Daoy (cell line): ENCODE data around the gene NTF4. TPM values are rescaled to one million over a fixed set of nuclear protein-coding genes. Genes with fewer than 3 reads are reported as not detected.

ENCODE experiments used
- DNase-seq: peaks from one replicate; pipeline ENCODE4 v3.0.0-alpha.2; 2015; ENCODE audit warnings: low read depth
- total RNA-seq: library from RNA; depleted of rRNA; stranded (reverse); fragments of >200 nt; shearing (Covaris generic); gene quantifications from 2 replicates; pipeline ENCODE4 v1.2.3, GENCODE V29; 2014; rRNA removed

NTF4 gene
- total RNA-seq, 1 experiment from 2014 or later, result not detected

DNA sequence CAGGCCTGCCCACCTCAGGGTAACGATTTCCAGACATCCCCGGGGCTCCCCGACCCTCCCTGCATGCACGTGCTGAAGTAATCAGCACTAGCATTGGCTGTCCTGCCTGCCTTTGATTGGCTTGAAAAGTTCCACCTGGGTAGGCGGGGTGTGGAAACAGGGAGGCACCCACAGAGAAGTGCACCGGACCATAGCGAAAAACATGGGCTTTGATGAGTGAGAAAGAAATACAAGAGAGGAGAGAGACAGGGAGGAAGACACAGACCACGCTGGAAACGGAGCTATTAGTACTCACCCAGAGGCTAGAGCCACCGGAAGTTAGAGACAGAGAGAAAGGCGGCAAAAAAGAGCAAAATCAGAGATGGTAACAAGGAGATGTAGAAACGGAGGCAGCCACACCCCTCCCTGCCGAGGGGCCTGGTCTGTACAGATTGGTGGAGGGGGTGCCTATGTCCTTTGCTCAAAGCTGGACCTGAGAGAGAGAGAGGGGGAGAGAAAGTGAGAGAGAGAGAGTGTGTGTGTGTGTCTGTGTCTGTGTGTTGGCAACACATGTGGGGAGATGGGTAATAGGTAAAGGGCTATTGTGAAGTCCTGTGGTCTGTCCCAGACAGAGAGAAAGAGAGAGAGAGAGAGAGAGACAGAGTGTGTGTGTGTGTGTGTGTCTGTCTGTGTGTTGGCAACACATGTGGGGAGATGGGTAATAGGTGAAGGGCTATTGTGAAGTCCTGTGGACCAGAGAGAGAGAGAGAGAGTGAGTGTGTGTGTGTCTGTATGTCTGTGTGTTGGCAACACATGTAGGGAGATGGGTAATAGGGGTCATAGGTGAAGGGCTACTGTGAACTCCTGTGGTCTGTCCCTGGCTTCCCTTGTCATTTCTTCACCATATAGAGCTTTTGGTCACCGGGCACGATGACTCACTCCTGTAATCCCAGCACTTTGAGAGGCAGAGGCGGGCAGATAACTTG is 43.4 kb downstream of the NTF4 start:
- DNase-seq, result peak; percentile 76

GRCh38 chr19:49020342-49020741 is 44.3 kb downstream of the NTF4 start:
- no peak for DNase-seq

DNA sequence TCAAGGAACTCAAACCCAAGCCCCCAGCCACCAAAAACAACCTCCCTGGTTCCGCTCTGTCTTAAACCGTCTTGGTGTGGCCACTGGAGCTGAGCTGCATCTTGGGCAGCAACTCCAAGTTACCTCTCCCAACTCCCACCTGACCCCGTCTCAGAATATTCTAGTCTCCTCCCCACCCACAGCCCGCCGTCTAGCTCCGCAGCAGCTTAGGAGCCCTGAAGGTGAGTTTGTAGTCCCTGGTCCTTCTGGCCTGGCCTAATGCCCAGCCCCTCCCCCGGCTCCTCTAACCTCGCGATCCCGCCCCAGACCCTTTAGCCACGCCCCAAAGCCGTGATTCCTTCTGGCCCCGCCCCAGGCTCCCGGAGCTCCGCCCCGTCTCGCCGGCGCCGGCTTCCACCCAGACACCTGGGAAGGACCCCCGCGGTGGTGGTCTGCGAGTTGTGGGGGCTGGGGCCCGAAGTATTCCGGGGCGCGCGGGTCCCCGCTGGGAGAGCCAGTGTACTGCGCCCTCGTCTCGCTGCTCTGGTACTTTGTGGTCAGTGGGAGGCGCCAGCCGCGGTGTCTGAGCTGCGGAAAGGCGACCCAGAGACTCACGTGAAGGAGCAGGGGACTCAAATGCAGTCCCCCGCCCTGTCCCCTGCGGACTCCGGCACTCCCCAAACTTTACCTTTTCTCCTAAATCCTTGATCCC is 45.2 kb downstream of the NTF4 start:
- peak; percentile 90 for DNase-seq

DNA sequence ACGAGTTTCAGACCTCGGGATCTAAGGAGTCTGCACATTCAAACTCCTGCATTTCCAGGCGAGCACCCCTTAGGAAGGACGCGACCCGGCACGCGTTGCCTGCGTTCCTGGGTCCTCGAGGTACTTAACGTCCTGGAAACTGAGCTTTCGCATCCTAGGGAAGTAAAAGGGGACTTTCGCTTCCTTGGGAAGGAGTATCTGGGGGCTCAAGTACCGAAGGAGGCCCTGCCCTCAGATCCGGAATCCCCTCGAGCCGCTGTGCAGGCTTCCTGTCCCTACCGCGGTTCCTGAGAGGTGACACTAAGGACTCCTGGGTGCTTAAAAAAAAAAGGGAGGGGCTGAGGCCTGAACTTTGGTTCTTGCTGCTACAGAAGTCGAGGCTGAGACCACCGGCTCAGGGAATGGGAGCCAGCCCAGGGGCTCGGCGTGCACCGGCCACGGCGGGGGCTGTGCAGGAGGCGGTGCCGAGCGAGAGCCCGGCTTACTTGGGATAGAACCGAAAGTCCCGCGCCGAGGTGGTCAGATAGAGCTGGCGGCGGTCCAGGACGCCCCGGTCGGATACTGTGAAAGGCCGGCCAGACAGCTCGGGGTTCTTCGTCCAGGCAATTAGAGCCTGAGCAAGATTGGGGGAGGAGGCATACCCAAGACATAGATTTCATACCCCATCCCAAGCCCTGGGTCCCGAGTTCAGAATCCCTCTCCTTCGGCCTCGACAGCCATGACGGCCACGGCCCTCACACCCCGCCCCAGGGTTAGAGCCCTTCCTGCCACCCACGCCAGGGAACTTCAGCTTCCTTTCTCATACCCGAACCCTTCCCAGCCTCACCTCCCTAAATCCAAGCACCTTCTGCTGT is 46.0 kb downstream of the NTF4 start:
- peak; percentile 48 for DNase-seq

- peak; percentile 85 for DNase-seq
These were observed 46.8 kb downstream of the NTF4 start for GRCh38 chr19:49017666-49018351.

- no peak for DNase-seq
These were observed 47.5 kb downstream of the NTF4 start, which contains the start of gene LHB for GRCh38 chr19:49017041-49017665. Gene LHB, minus strand, starts transcription at chr19:49017091. Its CDS starts 10 bp downstream, at chr19:49017081.

- DNase-seq, result no peak
These were observed 48.4 kb downstream of the NTF4 start for GRCh38 chr19:49016067-49016839.

GRCh38 chr19:49014870-49015255 is 49.8 kb downstream of the NTF4 start:
- DNase-seq, result no peak

DNA sequence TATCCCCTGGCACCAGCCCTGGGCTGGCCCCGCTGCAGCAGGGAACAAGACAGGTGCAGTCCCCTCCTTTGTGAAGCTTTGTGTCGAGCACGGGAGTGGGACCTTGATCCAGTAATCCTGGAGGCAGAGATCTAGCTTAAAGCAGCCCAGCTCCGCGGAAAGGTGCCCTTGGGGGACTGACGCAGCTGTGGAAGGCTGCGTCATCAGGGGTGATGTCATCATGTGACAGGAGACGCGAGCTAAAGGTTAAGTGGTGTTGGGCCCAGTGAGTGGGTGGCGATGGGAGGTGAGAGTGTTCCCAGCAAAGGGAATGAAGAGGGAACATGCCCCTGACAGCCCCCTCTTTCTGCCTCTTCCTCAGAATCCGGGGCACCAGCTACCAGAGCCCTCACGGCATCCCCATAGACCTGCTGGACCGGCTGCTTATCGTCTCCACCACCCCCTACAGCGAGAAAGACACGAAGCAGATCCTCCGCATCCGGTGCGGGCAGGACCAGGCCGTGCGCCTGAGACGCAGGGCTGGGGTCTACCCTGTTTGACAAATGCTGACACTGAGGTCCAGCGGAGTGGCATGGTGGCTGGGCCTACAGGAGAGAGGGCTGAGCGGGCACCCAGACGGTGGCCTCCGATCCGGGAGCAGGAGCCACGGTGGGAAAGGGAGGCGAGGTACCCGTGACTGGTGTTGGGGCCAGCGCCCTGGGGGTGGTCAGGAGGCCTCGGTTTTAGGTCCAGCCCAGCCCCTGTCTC is 50.3 kb downstream of the NTF4 start:
- DNase-seq, result no peak

GRCh38 chr19:49011194-49011593 is 53.4 kb downstream of the NTF4 start:
- no peak for DNase-seq

Other genes with a start within 250 kb of the NTF4 start
- 0.69 TPM in 1 of 2 replicates, not detected in the other for gene HSD17B14, start 228.3 kb downstream of the NTF4 start, total RNA-seq
- gene PLEKHA4, start 196.2 kb downstream of the NTF4 start, total RNA-seq, result 2.1 and 4.5 TPM in 2 replicates
- 50.7 and 56.2 TPM in 2 replicates for gene PPP1R15A, start 192.4 kb downstream of the NTF4 start, total RNA-seq
- not detected in 2 replicates for gene TULP2, start 166.1 kb downstream of the NTF4 start, total RNA-seq
- 105 and 106 TPM in 2 replicates for gene NUCB1, start 164.5 kb downstream of the NTF4 start, total RNA-seq
- not detected in 2 replicates for gene DHDH, start 131.1 kb downstream of the NTF4 start, total RNA-seq
- 43.7 and 54.2 TPM in 2 replicates for gene BAX, start 109.9 kb downstream of the NTF4 start, total RNA-seq
- 754 and 855 TPM in 2 replicates for gene FTL, start 99.5 kb downstream of the NTF4 start, total RNA-seq
- gene GYS1, start 71.5 kb downstream of the NTF4 start, total RNA-seq, result 19.2 and 36.8 TPM in 2 replicates
- gene RUVBL2, start 70.9 kb downstream of the NTF4 start, total RNA-seq, result 550 and 590 TPM in 2 replicates
- gene LHB, start 47.7 kb downstream of the NTF4 start, total RNA-seq, result 0.60 and 4.0 TPM in 2 replicates
- 5.3 and 11.9 TPM in 2 replicates for gene CGB3, start 40.5 kb downstream of the NTF4 start, total RNA-seq
- gene CGB2, start 32.9 kb downstream of the NTF4 start, total RNA-seq, result 2.2 TPM in 1 of 2 replicates, not detected in the other
- gene CGB1, start 27.9 kb downstream of the NTF4 start, total RNA-seq, result not detected in 2 replicates
- gene CGB5, start 21.0 kb downstream of the NTF4 start, total RNA-seq, result 22.0 and 35.7 TPM in 2 replicates
- 27.8 and 31.4 TPM in 2 replicates for gene CGB8, start 15.7 kb downstream of the NTF4 start, total RNA-seq
- 4.3 and 6.8 TPM in 2 replicates for gene CGB7, start 7.1 kb downstream of the NTF4 start, total RNA-seq
- not detected in 2 replicates for gene KCNA7, start 7.9 kb upstream of the NTF4 start, total RNA-seq
- gene SNRNP70, start 20.6 kb upstream of the NTF4 start, total RNA-seq, result 179 and 191 TPM in 2 replicates
- 6.7 and 7.2 TPM in 2 replicates for gene LIN7B, start 49.6 kb upstream of the NTF4 start, total RNA-seq
- 2.3 and 2.6 TPM in 2 replicates for gene C19orf73, start 54.3 kb upstream of the NTF4 start, total RNA-seq
- gene PPFIA3, start 54.7 kb upstream of the NTF4 start, total RNA-seq, result 5.4 and 10.4 TPM in 2 replicates
- not detected in 2 replicates for gene HRC, start 90.6 kb upstream of the NTF4 start, total RNA-seq
- 2.1 and 31.7 TPM in 2 replicates for gene TRPM4, start 93.0 kb upstream of the NTF4 start, total RNA-seq